CD4-positive, alpha-beta T cell treated with Interleukin-6 at 100 ng/mL for 8 hours (primary cell): Measurements from ENCODE around the gene RPL9.
"Not testable (repeated sequence)": the region's sequence is repeated elsewhere in the genome, so short reads cannot be mapped to it uniquely, and the experiment has no call there.

Experiments used
- DNase-seq: peaks from one replicate; pipeline ENCODE4 v3.0.0-alpha.2; 2020; ENCODE audit warnings: mixed read lengths, low spot score

The RPL9 gene

GRCh38 chr4:39458505-39459300 lies at the start of gene RPL9, which contains the start of gene LIAS:
TSS of gene RPL9 (minus strand) at chr4:39458922. CDS start at chr4:39458439, 483 bp downstream.
TSS of gene LIAS (plus strand) at chr4:39459056. CDS start at chr4:39459118, 62 bp downstream.
- peak; percentile 93 for DNase-seq

DNA sequence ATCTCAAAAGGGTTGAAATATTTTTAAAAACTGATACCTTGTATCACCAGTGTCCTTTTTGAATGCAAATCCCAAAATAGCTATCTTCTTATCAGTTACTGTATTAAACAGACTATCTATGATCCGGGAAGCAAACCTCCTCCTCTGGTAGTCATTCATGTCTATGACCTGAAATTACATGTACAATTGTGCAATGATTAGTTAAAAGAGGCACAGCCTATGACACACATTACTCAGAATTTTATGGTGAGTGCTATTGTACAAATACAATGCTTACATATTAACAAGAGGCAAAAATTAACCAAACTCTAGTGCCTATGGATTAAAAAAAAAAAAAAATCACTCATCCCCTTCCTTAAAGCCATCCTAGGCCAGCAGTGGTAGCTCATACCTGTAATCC lies 46.9 kb upstream of the RPL9 start:
- no peak for DNase-seq

DNA sequence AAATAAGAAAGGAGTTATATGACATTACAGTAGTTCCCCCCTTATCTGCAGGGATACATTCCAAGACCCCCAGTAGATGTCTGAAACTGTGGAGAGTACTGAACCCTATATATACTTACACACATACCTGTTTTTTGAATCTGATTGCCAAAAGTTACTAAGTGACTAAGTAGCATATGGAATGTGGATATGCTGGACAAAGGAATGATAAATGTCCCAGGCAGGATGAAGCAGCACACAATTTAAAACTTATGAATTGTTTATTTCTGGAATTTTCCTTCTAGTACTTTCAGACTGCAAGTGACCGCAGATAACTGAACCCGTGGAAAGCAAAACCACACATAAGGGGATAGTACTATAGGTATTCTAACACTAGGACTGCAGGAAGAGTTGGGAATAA lies 45.8 kb upstream of the RPL9 start:
- DNase-seq = no peak

DNA sequence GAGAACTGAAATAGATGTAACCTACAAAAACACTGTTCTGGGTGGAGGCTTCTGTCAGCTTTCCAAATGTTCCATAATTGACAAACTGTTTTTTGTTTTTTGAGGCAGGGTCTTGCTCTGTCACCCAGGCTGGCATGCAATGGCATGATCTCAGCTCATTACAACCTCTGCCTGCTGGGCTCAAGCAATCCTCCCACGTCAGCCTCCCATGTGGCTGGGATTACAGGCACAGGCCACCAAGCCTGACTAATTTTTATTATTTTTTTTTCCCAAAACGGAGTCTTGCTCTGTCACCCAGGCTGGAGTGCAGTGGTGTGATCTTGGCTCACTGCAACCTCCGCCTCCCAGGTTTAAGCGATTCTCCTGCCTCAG lies 43.9 kb upstream of the RPL9 start:
- not testable (repeated sequence) for DNase-seq

- no peak for DNase-seq
Observed at GRCh38 chr4:39502019-39502663, 43.4 kb upstream of the RPL9 start.

DNA sequence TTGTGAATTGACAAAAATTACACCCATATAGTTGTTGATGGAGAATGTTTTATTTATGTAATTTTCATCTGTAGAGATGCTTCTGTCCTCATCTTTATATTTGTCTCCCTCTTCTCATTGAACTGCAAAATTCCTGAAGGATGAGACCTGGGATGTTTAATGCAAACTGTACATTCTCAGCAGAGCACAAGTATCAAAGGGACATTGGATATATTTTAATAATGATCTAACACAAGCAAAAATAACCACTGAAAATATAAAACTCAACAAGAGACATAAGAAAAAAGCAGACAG lies 40.0 kb upstream of the RPL9 start:
- DNase-seq = no peak

GRCh38 chr4:39497909-39498726 lies 39.4 kb upstream of the RPL9 start:
- DNase-seq = no peak

DNA sequence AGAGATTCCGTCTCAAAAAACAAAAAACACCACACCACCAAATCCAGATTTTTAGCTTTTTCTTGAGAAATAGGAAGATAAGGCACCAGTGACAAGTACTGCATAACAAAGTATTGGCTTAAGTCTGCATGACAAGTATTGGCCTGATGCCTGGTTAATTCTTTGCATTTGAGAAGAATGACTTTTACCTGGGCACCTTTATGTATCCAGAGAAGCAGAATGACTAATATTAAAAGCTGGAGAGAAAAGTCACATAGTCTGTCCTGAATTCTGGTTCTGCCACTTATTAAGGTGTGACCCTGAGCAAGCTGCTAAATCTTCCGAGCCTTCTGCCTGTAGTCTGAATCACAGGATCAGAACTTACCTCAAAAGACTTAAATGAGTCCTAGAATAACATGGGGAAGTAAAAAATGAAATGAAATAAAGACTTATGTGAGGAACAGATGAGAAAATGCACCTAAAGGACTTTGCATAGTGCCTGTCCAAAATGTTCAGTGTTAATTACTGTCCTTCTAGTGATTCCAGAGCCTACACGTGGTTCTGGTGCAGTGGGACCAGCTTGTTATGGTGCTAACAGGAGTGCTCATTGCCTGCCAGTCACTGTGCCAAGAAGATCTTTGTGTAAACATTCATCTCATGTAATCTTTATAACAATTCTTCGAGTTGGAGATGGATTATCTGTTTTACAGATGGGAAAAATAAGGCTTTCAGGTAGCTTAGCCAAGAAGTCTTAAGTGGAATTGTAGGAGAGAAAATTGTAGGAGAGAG lies 36.9 kb upstream of the RPL9 start:
- DNase-seq = no peak

GRCh38 chr4:39494354-39494753 lies 35.6 kb upstream of the RPL9 start:
- no peak for DNase-seq

DNA sequence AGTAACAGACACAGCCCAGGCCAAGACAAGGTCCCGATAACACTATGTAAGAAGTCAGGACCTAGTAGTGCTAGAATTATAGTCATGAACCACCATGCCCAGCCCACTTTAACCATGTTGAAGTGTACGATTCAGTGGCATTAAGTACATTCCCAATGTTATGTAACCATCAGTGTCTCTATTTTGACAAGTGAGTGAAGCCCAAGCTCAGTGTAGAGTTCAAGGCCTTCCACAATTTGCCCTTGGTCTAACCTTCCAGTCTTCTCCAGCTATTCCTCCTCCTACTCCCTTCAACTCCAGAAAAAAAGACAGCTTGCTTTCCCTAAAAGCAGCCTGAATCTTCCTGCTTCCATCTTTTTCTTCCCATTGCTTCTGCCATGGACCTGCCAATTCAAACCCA lies 31.6 kb upstream of the RPL9 start:
- DNase-seq = no peak

GRCh38 chr4:39486221-39486804 lies 27.6 kb upstream of the RPL9 start:
- no peak for DNase-seq

DNA sequence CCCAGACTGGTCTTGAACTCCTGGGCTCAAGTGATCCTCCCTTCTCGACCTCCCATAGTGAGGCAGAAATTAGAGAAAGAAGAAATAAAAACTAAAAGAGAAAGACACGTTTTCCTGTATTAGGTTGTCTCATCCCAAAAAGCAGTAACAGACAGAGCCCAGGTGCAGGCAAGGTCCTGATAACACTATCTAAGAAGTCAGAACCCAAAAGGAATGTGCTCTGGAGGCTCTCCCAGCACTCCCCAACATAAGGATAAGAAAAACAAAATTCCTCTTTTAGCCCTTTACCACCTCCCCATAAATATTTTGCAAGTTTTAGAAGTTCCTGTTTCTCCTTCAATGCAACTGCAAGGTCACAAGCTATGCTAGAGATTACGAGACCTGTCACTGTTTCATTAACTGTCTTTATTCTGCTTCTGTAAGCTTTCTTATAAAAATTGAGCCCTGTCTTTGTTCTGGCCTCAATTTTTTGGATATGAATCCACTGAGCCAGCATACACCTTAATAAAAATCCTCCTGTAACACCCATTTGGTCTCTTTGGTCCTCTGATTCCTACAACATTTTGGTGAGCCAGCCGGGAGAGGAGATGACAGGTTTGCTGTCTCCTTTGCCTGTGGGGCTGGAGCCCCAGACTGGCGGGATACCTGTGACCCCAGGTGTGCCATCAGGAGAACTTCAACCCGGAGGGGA lies 26.0 kb upstream of the RPL9 start:
- DNase-seq = no peak

- DNase-seq = no peak
Observed at GRCh38 chr4:39480902-39481695, 22.4 kb upstream of the RPL9 start.

DNA sequence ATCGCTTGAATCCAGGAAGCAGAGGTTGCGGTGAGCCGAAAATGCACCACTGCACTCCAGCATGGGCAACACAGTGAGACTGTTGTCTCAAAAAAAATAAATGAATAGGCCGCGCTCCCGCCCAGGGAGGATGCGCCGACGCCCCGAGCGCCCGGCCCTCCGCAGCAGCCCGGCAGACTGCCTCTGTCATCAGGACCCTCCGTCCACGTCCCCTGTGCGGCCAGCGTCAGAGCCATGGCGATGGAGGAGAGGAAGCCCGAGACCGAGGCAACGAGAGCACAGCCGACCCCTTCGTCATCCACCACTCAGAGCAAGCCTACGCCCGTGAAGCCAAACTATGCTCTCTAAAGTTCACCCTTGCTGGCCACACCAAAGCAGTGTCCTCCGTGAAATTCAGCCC lies 21.5 kb upstream of the RPL9 start:
- no peak for DNase-seq

DNA sequence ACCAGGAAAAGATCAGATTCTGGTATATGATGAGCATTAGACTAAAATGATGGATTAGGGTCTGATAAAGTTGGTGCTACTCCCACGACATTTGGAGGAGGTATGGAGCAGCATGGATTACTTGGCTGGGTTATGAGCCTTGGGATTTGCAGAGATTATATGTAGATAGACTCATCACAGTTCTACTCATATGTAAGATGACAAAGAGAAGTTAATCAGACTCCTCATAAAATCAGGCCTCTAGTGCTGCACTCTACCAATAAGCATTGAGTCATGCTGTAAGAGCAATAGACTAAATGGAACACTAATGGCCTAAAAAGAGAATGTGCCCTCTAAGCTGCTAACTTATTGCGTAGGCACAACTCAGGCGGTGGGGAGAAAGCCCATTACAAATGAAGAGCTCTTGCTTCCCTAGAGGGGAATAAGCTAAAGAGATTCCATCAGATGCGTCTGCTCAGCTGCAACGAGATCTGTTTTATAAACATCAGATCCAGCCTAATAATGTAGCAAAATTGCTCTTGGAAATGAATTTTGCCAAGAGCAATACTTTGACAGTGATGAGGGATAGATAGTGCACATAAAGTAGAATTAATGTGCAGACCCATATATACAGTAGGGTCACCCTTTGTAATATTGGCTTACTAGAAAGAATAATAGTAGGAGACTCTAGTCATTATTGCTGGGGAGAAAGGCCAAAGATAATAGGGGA lies 17.6 kb upstream of the RPL9 start:
- no peak for DNase-seq

DNA sequence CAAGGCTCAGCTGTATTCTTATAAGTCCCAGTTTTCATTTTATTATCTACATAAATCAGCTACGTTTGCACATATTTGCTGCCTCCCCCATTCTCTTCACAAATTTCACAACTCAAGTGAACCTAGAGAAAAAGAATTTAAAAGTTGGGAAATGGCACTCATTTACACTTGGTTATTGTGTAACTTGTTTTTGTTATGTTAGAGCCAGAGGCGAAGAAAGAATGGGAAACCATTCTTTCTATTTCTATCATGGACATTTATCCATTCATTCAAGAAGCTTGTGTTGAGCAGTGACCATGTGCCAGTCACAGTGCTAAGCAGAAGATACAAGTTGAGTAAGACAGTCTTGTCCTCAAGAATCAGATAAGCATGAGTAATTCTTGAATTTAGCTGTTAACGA lies 13.7 kb upstream of the RPL9 start:
- DNase-seq = no peak

GRCh38 chr4:39470402-39470801 lies 11.7 kb upstream of the RPL9 start:
- no peak for DNase-seq

- DNase-seq = peak; percentile 46
Observed at GRCh38 chr4:39469429-39470077, 10.8 kb upstream of the RPL9 start.

GRCh38 chr4:39467464-39467863 lies 8.7 kb upstream of the RPL9 start:
- no peak for DNase-seq
